Muscle of arm (tissue), 12 donors: ENCODE results near the gene TMEM271. TPM values are rescaled to one million over a fixed set of nuclear protein-coding genes. Genes with fewer than 3 reads are reported as not detected.

Experiments used
- DNase-seq: peaks from one replicate; pipeline ENCODE4 v3.0.0-alpha.2; 2013
- polyA plus RNA-seq, 12 donors: library from polyadenylated mRNA; unstranded; fragments of 120-200 nt; gene quantifications; one replicate each; pipeline ENCODE4 v1.2.1, GENCODE V29; 2013; ENCODE audit not compliant: insufficient read length in 12 of 12

Gene TMEM271
- polyA plus RNA-seq, 12 donors: 0.19 to 0.74 TPM; not detected in 10

GRCh38 chr4:534101-534575 is 42.0 kb downstream of the TMEM271 start:
- DNase-seq: no peak

- no peak for DNase-seq
Measured at GRCh38 chr4:533318-534100, 42.6 kb downstream of the TMEM271 start.

GRCh38 chr4:532588-533317 is 43.3 kb downstream of the TMEM271 start:
- DNase-seq: no peak

GRCh38 chr4:531721-532565 is 44.2 kb downstream of the TMEM271 start:
- DNase-seq: no peak

- DNase-seq: no peak
Measured at GRCh38 chr4:531076-531475, 45.0 kb downstream of the TMEM271 start.

- DNase-seq: no peak
Measured at GRCh38 chr4:530017-530781, 45.9 kb downstream of the TMEM271 start.

GRCh38 chr4:529563-529962 is 46.5 kb downstream of the TMEM271 start:
- no peak for DNase-seq

- DNase-seq: no peak
Measured at GRCh38 chr4:528835-529234, 47.3 kb downstream of the TMEM271 start.

- DNase-seq: no peak
Measured at GRCh38 chr4:528296-528695, 47.8 kb downstream of the TMEM271 start.

GRCh38 chr4:526971-527460 is 49.1 kb downstream of the TMEM271 start:
- DNase-seq: no peak

GRCh38 chr4:526189-526909 is 49.7 kb downstream of the TMEM271 start:
- DNase-seq: no peak

- no peak for DNase-seq
Measured at GRCh38 chr4:525660-526059, 50.4 kb downstream of the TMEM271 start.

- DNase-seq: no peak
Measured at GRCh38 chr4:524196-524595, 51.9 kb downstream of the TMEM271 start.

Other genes starting within 250 kb of the TMEM271 start
- 10 to 100 TPM in 11 of 12 donors, not detected in 1; 10.2 to 27.5 (median 19.2) TPM for gene ZNF141, start 238.5 kb downstream of the TMEM271 start, polyA plus RNA-seq
- 10 to 100 TPM in 11 of 12 donors, not detected in 1; 15.7 to 32.1 (median 24.5) TPM for gene ZNF721, start 77.1 kb downstream of the TMEM271 start, polyA plus RNA-seq
- 10 to 100 TPM in 11 of 12 donors, not detected in 1; 25.1 to 57.2 (median 36.2) TPM for gene PIGG, start 77.1 kb downstream of the TMEM271 start, polyA plus RNA-seq
- 10 to 100 TPM in 10 of 12 donors, 1 to 10 TPM in 1, not detected in 1; 9.2 to 34.5 (median 13.0) TPM for gene PDE6B, start 49.3 kb upstream of the TMEM271 start, polyA plus RNA-seq
- 100 to 1,000 TPM in 11 of 12 donors, not detected in 1; 197 to 329 (median 273) TPM for gene ATP5ME, start 98.0 kb upstream of the TMEM271 start, polyA plus RNA-seq
- 1,000 to 10,000 TPM in 5 of 12 donors, 100 to 1,000 TPM in 6, not detected in 1; 215 to 1,381 (median 850) TPM for gene MYL5, start 98.2 kb upstream of the TMEM271 start, polyA plus RNA-seq
- 10 to 100 TPM in 8 of 12 donors, 1 to 10 TPM in 2, not detected in 2; 6.5 to 33.9 (median 24.1) TPM for gene SLC49A3, start 112.9 kb upstream of the TMEM271 start, polyA plus RNA-seq
- 100 to 1,000 TPM in 1 of 12 donors, 10 to 100 TPM in 10, not detected in 1; 41.0 to 103 (median 56.2) TPM for gene PCGF3, start 129.5 kb upstream of the TMEM271 start, polyA plus RNA-seq
- 1 to 10 TPM in 1 of 12 donors, under 1 TPM in 9, not detected in 2; 0.12 to 1.7 (median 0.33) TPM for gene CPLX1, start 249.8 kb upstream of the TMEM271 start, polyA plus RNA-seq